NCI-H2227 treated with DMSO at 0.1 percent for 48 hours (cell line): Measurements from ENCODE around the gene PACSIN1.

ENCODE experiments used
- DNase-seq: peaks from one replicate; lab custom pipeline; 2025; lab: John Stamatoyannopoulos, UW

PACSIN1 gene

DNA sequence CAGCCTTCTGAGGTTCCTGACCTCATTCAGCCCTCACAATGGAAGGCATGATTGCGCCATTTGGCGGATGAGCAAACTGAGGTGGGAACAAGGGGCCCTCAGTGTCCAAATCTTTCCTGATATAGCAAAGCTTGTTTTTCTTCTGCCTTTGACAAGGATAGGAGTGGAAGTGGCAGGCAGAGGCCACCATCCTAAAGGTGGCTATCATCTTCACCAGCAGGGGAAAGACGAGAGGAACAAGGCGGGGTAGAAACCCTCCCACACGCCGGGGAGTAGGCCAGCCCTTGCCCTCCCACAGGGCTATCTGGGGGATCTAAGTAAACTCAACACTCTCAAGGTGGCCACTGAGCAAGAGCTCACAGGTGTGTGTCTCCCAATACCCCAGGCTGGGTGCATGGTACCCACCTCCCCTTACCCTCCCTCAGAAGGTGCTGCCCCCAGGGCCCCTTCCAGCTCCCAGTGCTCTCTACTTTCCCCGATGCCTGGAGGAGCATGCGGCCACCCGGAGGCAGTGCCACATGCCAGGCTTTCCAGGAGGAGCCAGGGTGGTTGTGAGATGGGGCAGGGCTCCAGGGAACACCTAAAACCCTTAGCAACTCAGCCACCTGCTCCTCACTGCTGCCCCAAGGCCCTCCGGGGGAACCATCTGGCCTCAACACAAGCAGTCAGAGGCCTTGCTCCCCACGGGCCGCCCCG is 79.0 kb downstream of the PACSIN1 start:
- no peak for DNase-seq

- peak; percentile 6 for DNase-seq
Observed at GRCh38 chr6:34546551-34547321, 80.9 kb downstream of the PACSIN1 start.

GRCh38 chr6:34547701-34548644 is 82.1 kb downstream of the PACSIN1 start:
- no peak for DNase-seq

DNA sequence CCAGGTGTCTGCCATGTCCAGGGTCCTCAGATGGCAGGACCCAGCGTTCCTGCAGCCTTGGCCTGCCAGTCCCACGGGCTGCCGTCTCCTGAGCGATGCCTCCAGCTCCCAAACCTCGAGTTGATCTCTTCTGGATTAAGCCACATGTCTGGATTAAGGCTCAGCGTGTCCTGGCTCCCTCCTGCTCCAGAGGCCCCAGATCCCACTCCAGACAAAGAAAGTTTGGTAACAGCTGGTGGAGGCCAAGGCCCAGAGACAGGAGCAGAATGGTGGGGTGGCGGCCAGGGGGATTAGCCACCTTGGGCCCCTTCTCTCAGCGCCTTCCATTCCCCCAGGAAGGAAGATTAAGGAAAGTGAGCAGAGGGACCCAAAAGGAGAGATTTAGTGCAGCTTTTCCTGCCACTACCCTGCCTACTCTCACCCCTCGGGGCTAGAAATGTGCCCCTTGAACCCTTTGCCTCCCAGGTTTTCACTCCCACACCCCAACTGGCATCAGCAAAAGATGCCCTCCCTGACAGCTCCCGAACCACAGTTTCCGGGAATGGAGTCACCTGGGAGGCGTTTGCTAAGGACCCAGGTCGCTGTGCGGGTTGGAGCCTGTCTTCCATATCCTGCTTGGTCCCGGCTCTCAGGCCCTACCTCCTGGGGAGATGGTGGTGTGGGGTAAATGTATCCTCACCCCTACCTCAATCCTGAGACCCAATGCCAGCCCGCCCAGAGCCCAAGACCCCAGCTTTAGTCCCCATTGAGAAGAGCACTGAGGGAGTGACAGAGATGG is 83.3 kb downstream of the PACSIN1 start:
- DNase-seq, result no peak

DNA sequence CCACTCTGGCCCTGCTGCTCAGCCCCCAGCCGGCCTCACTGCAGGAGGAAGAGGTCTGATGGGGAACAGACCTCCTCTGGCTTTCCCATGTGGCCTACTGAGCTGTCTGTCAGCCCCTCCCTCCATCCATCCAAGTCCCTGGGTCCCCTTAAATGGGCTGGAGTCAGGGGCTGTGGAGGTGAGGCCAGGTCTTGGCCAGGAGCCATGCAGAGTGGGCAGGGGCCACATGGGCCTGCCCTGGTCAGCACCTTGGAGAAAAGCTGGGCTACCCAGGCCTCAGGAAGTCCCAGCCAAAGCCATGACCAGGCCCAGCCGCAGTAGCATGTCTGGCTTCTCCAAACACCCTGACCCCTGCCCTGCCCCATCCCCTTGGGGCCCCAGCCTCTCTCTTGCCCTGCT is 83.9 kb downstream of the PACSIN1 start:
- DNase-seq, result no peak

DNA sequence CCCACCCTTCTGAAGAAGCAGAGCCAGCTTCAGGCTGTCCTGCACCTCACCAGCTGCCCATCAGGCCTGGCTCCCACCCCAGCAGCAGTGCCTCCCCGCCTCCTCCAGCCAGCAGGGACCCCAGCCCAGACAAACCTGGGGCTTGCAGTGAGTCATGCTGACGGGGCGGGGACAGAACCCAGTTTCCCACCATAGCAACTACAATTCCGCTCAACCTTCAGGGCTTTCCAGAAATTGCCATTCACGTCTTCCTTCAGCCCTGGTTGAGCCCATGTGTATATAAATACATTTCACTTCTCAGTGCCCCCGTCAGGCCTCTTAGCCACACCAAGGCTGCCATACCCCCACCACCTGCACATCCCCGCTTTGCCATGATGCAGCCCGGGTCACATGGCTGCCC is 85.8 kb downstream of the PACSIN1 start:
- no peak for DNase-seq

DNA sequence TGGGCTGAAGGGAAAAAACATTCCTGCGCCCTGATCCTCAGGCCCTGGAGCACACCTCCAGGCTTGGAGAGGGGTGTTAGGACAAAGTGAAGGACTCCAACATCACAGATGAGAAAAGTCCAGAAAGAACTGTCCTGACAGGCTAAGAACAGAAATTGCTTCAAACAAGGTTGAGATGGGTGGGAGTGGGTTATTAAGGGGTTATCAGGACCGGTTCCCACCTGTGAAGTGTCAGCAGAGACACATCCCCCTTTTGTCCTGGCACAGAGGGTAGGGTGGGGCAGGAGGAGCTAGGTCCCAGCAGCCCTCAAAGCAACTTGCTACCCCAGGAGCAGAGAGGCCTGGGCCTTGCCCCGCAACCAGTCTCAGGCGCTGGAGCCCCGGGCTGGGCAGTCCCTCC is 86.7 kb downstream of the PACSIN1 start:
- no peak for DNase-seq

DNA sequence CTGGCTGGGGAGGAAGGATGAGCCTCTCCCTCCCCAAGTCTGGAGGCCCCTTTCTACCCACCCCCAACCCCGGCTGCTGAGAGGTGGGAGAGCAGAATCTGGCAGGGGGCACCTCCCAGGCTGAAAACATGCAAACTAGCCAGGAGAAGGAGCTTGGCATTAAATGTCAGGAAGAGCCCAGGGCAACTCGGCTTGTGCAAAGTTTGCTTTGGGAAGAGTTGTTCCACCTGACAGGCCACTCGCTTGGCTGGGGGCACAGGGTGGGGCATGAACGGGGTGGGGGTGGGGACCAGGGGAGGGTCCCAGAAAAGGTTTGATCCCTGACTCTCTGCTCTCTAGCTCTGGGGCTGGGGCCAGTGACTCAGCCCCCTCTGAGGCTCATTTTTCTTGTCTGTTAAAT is 87.3 kb downstream of the PACSIN1 start:
- DNase-seq, result no peak

DNA sequence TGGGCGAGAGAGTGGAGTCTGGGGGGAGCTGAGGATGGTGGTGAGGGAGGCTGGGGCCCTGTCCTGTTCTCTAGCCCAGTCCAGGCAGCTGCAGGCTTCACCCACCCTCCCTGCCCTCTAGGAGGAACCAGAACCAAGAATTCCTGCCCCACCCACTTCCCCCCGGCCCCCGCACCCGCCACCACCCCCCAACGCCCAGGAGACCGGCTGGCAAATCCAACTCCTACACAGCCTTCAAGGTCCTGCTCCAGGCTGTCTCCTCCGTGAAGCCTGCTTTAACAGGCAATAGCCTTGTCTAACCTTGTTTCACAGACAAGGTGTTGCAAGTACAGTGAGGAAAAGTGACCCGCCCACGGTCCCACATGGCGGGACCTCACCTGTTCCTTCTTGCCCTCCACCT is 87.9 kb downstream of the PACSIN1 start:
- no peak for DNase-seq

DNA sequence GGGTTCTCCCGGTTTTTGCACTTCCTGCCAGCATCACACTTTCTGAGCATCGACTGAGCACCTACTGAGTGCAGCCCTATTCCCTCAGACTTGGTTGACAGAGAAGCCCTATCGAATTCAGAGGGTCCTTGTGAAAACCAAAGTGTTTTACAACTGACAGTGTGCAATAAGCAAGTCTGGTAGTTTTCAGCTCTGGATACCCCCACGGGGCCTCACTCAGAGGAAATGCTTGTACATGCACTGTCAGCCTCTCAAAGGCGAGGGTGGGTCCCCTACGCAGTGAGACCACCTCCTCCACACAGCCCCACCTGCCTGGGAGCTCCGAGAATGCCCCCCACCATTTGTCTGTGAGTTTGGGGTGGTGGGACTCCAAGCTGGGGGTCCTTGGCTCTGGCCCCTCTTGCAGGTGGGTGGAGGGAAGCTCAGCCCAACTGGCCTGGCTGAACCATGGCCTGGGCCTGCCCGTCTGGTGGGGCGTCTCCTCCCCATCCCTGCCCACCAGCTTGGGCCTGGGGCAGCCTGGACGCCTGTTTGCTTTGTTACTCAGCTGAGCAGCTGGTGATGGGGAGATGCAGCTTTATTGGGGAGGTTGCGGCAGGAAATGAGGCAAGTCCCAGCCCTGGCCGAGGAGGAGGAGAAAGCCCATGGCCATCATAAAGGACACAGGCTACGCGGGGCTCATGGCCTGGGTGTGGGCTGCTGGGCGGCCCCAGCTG is 88.6 kb downstream of the PACSIN1 start:
- no peak for DNase-seq

DNA sequence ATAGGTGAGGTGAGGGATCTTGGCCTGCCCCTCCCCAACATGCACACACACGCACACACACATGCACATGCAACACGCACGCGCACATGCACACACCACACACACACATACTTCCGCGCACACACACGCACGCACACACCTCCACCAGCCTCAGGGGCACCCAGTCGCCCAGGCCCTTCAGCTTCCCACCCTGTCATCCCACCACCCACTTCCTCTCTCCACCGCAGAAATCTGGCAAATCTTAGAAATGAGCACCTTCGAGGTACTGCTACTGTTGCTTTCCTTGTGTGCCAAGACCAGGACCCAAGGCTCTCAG is 89.1 kb downstream of the PACSIN1 start:
- no peak for DNase-seq

- DNase-seq, result no peak
Observed at GRCh38 chr6:34555328-34555727, 89.5 kb downstream of the PACSIN1 start.

DNA sequence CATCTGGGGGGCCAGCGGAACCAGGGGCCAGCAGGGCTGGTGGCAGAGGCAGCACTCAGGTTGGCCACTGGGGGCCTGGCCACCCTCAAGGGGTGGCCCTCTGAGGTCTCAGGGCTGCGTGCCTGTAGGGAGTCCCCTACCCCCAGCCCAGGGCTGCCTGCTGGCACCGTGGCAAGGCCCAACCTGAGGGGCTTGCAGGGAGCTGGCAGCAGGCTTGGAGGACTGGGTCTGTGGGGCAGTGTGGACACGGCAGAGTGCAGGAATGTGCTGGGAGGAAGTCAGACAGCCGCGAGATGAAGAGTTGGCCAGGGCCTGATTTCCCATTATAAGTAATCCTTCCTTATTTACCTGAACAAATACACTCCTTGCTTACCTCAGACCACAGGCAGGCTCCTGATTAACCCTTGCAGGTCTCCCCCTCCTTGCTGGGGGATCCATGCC is 90.2 kb downstream of the PACSIN1 start, which contains the start of gene SPDEF:
Gene SPDEF (minus strand): TSS at position 299 of the 441 bp plus-strand sequence. CDS start 11,874 bp downstream, outside the sequence.
- no peak for DNase-seq

- DNase-seq, result no peak
Observed at GRCh38 chr6:34556493-34556892, 90.6 kb downstream of the PACSIN1 start.

GRCh38 chr6:34557228-34557627 is 91.4 kb downstream of the PACSIN1 start:
- no peak for DNase-seq

- DNase-seq, result no peak
Observed at GRCh38 chr6:34558172-34558714, 92.4 kb downstream of the PACSIN1 start.

DNA sequence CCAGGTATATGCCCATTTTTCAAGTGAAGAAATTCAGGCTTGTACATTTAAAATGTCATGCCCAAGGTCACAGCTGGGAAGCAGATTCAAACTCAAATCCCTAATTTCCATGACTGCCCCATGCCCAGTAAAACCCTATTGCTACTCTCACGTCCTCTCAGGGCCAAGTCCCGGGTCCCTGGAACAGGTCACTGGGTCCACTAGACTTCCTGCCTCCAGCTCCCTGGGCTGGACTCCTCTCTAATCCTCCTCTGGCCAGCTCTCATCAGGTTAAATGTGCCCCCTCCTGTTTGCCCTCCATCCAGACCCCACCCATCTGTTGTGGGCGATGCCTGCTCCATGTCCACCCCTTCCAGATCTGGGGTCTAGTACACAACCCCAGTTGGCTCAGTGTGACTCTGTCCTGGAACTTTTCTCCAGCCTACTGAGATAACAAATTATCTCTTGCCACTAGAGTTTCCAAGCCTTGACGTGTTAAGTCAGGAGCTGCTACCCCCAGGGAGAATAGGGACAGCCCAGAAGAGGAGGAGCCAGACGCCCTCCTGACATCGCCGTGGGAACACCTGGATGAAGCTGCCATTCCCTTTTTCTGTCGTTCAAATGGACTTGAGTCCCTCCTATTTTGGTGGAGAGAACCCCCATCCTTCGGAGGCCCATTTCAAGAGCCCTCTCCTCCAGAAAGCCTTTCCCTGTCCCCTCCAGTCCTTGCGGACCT is 93.9 kb downstream of the PACSIN1 start:
- DNase-seq, result no peak

- peak; percentile 16 for DNase-seq
Observed at GRCh38 chr6:34560366-34561226, 94.7 kb downstream of the PACSIN1 start.

GRCh38 chr6:34561227-34561530 is 95.3 kb downstream of the PACSIN1 start:
- no peak for DNase-seq
